ENCODE measurements around the gene PRELID3B.
"Not testable (repeated sequence)": the region's sequence is repeated elsewhere in the genome, so short reads cannot be mapped to it uniquely, and the experiment has no call there.

Gene PRELID3B

DNA sequence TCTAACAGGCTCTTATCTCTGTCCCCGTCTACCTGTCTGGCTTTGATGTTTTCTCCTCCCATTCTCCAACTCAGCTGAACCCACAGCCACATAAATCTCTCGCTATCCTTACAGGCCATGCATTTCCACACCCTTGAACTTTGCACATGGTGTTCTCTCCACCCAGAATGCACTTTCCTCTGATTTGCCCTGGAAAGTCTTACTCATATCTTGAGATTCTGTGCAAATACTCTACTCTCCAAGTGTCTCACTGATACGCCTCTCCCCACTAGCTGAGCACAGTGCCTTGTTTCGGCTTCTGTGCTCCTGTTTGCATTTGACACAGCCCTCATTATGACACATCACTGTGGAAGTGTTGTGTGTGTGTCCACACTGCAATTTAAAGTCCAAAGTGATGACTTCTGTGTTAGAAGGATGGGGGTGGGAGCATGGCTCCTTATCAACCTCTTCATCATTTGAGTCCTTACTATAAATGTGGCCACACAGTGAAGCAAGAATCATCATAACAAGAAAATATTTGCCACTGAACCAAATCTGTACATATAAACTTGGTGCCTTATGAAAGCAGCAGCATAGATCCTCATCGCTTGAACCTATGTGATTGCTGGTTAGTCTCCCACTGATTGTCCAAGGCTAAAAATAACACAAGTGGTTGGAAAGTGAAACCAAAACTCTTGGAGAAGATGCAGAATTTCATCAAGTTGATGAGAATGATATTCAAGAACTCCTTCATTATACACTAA is 5.5 kb upstream of the PRELID3B start:
- no peak for DNase-seq

GRCh38 chr20:59046862-59047261 is 4.3 kb upstream of the PRELID3B start:
- DNase-seq = no peak

DNA sequence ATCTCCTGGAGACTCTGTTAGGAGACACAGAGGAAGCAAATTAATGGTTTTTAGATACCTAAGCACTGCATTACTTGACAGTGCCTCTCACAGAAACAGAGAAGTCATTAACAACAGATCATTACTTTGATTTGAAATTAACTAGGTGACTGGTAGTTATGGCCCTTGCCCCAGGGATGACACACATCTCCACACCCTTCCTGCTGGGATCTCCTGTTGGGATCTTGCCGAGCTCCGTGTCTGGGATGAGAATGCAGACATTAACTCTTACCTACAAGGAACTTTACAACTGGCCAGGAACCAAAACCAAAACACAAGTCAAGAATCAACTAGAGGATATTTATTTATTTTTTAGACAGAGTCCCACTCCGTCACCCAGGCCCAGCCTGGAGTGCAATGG is 2.2 kb upstream of the PRELID3B start:
- no peak for DNase-seq

GRCh38 chr20:59044295-59044694 is 1.7 kb upstream of the PRELID3B start:
- no peak for DNase-seq

DNA sequence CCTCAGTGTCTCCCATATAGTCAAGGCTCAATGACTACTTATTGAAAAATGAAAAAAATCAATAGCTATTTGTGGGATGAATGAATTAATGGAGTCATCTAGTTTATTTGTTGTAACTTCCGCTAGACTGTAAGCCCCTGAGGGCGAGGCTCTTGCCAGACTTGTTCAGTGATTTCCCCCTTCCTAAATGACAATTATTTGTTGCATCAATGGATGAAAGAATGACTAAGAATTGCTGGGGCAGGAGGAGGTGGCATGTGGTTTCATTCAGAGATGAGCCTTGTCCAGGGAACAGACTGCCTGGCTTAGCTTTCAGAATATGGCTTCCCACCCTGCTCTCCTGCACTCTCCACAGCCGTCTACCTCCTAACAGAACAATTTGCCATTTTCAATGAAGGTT is 1.1 kb upstream of the PRELID3B start:
- DNase-seq = no peak

DNA sequence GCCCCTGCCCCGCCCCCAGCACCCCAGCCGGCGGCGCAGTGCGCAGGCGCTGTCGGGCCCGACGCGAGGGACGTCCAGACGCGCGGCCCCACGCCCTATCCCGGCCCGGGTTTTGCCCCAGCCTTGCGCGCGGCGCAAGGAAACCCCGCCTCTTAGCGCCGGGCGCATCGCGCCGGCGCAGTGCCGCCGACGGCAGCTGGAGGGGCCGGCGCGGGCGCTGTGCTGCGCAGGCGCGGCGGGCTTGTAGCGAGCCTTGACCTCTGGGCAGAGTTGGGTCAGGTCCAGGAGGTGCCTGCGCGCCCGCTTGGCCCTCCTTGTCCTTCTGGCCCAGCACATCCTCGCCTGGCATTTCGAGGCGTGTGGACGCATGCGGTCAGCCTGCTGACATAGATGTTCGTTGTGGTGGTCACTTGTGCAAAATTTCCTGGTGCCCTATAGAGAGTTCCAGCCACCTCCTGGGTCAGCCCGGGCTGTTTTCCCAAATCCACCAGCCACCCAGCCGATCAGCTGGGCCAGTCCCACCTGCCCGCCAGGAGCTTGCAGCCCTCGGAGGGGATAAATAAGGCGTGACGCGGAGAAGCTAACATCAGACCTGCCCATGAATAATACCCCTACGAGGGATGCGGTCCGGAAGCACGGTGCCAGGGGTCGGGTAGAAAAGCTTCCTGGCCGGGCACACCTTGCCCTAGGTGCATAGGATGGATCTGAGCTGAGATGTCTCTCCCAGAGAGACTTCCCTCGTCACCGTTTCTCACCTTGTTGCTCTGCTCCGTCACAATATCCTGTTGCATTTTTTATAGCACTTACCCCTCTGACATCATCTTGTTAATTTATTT is 428 bp upstream of the PRELID3B start:
- peak; percentile 52 for DNase-seq

DNA sequence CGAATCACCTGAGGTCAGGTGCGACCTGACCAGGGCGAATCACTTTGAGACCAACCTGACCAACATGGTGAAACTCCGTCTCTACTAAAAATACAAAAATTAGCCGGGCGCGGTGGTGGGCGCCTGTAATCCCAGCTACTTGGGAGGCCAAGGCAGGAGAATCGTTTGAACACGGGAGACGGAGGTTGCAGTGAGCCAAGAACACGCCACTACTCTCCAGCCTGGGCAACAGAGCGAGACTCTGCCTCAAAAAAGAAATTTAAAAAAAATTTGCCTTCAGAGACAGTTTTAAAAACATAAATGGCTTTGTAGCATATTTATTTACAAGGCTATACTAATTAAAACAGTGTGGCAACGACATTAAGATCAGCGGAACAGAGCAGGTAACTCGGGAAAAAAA is 1.1 kb downstream of the PRELID3B start:
- not testable (repeated sequence) for DNase-seq

DNA sequence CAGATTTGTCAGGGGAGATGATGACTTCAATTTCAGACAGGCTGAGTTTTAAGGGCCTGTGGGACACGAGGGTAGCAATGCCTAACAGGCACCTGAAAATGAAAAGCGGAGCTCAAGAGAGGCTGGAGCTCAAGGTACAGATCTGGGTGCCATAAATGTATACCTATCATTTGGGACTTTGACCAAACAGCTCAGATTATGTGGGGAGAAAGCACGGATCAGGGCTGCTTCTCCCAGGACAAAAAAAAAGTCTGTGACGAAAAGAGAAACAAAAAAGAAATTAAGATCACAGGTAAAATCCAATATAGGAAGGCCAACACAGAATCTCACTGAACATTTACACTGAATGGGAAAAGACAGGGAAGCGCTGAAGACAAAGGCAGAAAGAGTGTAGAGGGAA is 1.9 kb downstream of the PRELID3B start:
- no peak for DNase-seq

DNA sequence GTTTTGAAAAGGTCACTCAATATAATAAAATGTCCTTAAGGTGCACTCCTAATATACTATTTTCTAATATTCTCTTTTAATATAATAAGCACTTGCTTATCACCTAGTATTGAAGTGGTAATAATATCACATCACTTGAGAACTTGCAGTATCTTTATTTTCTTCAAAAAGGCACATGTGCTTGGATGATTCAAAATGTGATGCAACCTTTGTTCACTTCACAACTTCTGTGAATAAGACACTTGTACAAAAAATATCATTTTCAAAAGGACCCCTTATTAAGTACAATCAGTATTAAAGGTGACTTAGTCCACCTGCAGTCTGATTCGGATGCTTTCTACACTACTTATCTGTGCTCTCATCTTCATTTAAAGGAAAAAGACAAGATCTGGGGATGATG is 3.4 kb downstream of the PRELID3B start:
- no peak for DNase-seq

DNA sequence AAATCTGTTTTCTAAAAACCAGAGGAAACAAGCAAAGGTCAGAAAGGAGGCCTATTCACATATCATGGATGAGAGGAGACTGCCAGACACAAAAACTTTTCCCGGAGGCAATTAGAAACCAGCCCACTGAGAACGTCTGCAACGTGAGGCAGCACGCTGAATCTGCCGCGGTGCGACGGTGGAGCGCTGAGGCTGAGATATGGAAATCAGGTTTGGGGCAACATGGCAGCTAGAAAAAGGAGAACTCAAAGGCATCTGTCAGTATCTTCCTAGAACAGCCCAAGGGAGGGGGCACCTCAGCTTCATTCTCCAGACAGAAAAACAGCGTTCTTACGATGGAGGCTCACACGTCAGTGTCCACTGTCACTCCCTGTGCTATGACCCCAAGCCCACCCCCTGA is 5.2 kb downstream of the PRELID3B start:
- no peak for DNase-seq

DNA sequence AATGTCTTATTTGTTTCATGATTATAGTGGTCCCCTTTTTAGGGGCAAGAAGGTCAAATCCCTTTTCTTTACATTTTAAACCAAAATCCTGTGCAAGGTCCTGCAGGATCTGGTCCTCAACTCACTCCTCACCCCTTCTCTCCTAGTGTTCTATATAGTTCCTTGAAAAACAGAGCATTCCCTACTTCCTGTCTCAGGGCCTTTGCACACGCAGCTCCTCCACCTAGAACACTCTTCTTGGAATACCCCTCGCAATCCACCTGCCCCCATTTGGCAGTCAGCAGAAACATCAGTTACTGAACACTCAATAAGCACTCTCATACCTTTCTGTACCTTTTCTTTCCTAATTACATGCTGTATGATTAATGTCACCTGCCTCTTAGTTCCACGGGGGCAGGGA is 7.2 kb downstream of the PRELID3B start:
- no peak for DNase-seq

GRCh38 chr20:59033616-59034165 is 8.9 kb downstream of the PRELID3B start:
- DNase-seq = no peak

DNA sequence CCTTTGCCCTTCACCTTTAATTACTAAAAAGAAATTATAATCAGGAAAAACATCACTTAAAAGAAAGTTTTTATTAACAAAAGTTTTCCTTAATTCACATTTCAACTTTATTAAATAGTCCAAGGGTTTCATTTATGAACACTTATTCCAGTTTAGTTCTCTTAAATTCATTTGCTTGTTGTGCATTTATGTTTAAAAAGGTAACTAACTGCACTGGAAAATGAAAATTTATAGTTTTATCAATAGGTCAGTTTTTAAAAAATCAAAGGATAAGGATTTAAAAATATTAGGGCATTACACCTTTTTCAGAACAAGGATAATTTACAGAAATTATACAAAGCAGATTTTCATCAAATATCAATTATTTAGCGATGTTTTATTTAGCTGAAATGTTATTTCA is 9.5 kb downstream of the PRELID3B start:
- no peak for DNase-seq

GRCh38 chr20:59032713-59033059 is 9.9 kb downstream of the PRELID3B start:
- peak; percentile 49 for DNase-seq

GRCh38 chr20:59032023-59032712 is 10.4 kb downstream of the PRELID3B start, which contains the start of gene ATP5F1E:
Gene ATP5F1E, minus strand, starts transcription at chr20:59032335. Its CDS starts 84 bp downstream, at chr20:59032251.
- DNase-seq = peak; percentile 88

GRCh38 chr20:59031564-59032022 is 11.0 kb downstream of the PRELID3B start:
- no peak for DNase-seq

DNA sequence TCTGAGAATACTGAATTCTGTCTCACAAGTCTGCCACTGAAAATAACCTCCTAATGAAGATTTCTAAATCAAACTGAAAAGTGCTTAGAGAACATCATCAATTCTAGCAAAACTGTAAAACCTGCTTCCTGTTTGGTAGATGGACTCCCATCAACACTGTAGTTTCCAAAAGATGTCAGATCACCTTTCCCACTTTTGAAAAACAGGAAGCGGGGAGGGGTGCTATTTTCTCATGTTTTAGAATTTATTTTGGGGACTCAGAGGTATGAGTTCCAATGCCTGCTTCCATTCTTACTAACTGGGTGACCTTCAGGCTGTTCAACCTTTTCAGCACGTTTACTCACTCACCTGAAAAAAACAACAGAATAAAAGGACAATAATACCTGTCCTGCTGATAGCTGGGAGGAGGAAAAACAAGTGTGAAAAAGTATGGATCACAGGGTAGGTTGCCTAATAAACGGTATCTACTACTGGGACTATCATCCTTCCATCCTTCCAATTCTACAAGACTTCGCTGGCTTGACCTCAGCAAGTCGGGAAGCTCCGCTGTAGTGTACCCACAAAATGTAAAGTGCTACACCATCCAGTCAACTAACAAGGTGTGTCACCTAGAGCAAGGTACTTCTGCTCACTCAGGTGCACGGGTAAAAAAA is 11.5 kb downstream of the PRELID3B start:
- DNase-seq = no peak

DNA sequence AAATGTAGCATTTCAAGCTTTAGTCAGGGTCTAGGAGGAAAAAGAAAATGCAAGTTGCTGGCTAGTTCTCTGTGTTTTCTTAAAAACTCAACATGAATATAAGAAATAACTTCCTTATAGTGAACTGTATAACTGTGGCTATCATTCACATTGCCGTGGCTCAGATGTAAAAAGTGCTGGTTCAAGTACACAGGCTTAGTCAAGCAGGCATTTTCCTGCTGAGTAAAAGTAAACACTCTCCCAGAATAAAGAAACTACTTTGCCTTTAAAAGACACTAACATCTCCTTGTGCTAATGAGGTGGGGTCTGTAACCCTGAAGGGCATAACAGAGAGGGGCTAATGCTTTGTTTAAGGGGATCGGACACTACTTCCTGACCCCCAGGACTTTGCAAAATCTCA is 13.8 kb downstream of the PRELID3B start:
- DNase-seq = no peak

GRCh38 chr20:59027741-59028320 is 14.8 kb downstream of the PRELID3B start:
- no peak for DNase-seq

- no peak for DNase-seq
Measured at GRCh38 chr20:59026904-59027740, 15.5 kb downstream of the PRELID3B start.

DNA sequence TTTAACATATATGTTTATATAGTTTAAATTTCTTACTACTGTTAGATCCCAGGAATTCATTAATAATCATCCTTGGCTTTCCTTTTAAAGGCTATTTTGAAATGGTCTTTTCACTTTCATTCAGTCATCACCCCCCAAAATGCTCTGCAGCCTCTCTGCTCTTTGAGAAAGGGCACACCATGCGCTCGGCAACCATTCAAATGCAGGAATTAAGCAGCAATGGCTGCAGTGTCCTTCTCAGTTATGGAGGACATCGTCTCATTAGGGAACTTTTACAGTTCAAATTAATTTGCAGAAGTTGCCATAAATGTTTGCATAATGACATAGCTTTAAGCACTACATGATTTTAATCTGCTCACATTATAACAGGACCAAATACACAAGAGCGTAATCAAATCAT is 17.1 kb downstream of the PRELID3B start:
- DNase-seq = no peak

Measured in NCI-H748 treated with DMSO at 0.1 percent for 48 hours (cell line).